GM12864 (cell line): ENCODE data around the gene KIF3C.
"Not testable (repeated sequence)": the region's sequence is repeated elsewhere in the genome, so short reads cannot be mapped to it uniquely, and the experiment has no call there.

Experiments
- DNase-seq: peaks from one replicate; pipeline ENCODE4 v3.0.0-alpha.2; 2011; ENCODE audit warnings: low read depth
- H3K4me3 ChIP-seq: 2 replicates; pipeline ENCODE4 v1.5.1; 2011; ENCODE audit warnings: mild to moderate bottlenecking, low read depth, low read length, control low read depth
- TF ChIP-seq, protein P1 (sequence below): IDR thresholded peaks from 2 replicates; pipeline ENCODE4 v1.5.1; 2011; ENCODE audit warnings: low read depth, mild to moderate bottlenecking, moderate library complexity, low read length, control low read depth, inconsistent platforms; ENCODE audit errors: missing control alignments

Gene KIF3C

GRCh38 chr2:26008851-26009566, 26.7 kb upstream of the KIF3C start:
- no peak overlapping the region for H3K4me3 ChIP-seq
- DNase-seq, result no peak
- TF ChIP-seq, protein P1, sequence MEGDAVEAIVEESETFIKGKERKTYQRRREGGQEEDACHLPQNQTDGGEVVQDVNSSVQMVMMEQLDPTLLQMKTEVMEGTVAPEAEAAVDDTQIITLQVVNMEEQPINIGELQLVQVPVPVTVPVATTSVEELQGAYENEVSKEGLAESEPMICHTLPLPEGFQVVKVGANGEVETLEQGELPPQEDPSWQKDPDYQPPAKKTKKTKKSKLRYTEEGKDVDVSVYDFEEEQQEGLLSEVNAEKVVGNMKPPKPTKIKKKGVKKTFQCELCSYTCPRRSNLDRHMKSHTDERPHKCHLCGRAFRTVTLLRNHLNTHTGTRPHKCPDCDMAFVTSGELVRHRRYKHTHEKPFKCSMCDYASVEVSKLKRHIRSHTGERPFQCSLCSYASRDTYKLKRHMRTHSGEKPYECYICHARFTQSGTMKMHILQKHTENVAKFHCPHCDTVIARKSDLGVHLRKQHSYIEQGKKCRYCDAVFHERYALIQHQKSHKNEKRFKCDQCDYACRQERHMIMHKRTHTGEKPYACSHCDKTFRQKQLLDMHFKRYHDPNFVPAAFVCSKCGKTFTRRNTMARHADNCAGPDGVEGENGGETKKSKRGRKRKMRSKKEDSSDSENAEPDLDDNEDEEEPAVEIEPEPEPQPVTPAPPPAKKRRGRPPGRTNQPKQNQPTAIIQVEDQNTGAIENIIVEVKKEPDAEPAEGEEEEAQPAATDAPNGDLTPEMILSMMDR, result no peak

GRCh38 chr2:26008095-26008494, 25.8 kb upstream of the KIF3C start:
- DNase-seq, result no peak

GRCh38 chr2:26002632-26003310, 20.5 kb upstream of the KIF3C start:
- DNase-seq, result no peak
- TF ChIP-seq, protein P1, result no peak
- no peak overlapping the region for H3K4me3 ChIP-seq

More at GRCh38 chr2:26008095-26008494, 25.8 kb upstream of the KIF3C start:
- TF ChIP-seq, protein P1, result no peak
- no peak overlapping the region for H3K4me3 ChIP-seq

DNA sequence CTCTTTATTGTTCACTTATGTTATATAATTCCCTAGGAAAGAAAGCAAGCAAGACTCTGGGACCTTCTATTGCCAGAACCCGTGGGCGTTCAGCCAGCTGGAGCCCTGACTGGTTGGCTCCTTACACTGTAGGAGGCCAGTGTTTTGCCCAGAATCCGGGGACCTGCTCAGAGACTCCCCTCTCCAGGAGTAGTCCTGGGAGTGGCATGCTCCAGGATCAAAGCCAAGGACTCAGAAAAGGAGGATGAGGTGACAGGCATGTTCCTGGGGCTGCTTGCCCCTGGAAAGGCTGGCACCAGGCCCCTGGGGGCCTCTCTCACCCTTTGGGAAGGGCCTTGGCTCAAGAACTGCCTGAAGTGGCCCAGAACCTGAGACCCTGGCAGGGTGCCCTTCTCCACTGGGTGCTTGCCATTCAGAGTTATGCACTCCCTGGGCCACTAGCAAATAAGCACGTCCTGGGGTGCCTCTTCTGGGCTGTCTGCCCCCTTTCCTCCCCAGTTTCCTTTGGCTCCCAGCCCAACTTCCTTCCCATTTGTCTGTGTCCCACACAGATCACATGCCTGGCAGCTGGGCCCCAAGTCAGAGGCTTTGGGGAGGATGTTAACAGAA, 19.6 kb upstream of the KIF3C start:
- H3K4me3 ChIP-seq, result no peak overlapping the region
- no peak for DNase-seq
- TF ChIP-seq, protein P1, result no peak

DNA sequence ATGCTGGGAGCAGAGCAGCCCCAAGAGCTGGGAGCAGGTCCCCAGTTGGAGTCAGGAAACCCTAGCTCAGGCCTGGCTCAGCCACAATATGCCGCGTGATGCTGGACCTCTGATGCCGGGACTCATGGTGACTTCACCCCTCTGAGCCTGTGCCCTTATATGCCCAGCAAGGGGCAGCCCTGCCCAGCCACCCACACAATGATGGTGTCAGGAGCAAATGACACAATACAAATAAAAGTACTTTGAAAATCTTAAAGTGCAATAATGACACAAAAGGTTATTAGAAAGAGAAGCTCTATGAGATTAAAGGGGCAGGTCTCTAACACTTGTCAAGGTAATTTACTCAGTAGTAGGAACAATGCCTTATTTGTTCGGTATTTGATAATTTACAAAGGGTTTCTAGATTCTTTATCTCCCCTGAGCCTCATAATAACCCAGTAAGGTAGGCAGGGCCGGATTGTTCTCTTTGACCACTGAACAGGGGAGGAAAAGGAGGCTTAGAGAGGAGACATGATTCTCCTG, 18.3 kb upstream of the KIF3C start:
- no peak overlapping the region for H3K4me3 ChIP-seq
- TF ChIP-seq, protein P1, result no peak
- DNase-seq, result no peak

GRCh38 chr2:25999406-25999805, 17.1 kb upstream of the KIF3C start:
- DNase-seq, H3K4me3 ChIP-seq: not testable (repeated sequence)

GRCh38 chr2:25998816-25999383, 16.6 kb upstream of the KIF3C start:
- not testable (repeated sequence) for H3K4me3 ChIP-seq, DNase-seq
